Stimulated activated CD4-positive, alpha-beta T cell treated with anti-CD3 and anti-CD28 coated beads, Interleukin-1b, Interleukin-23, amount 100 ng/mL, for 4 hours (primary cell): ENCODE results near the gene APELA.
"Not testable (repeated sequence)": the region's sequence is repeated elsewhere in the genome, so short reads cannot be mapped to it uniquely, and the experiment has no call there.

Source experiments
- DNase-seq, 2 donors: peaks; one replicate each; pipeline ENCODE4 v3.0.0-alpha.2; 2020; ENCODE audit warnings: low read depth in 2 of 2

Gene APELA

DNA sequence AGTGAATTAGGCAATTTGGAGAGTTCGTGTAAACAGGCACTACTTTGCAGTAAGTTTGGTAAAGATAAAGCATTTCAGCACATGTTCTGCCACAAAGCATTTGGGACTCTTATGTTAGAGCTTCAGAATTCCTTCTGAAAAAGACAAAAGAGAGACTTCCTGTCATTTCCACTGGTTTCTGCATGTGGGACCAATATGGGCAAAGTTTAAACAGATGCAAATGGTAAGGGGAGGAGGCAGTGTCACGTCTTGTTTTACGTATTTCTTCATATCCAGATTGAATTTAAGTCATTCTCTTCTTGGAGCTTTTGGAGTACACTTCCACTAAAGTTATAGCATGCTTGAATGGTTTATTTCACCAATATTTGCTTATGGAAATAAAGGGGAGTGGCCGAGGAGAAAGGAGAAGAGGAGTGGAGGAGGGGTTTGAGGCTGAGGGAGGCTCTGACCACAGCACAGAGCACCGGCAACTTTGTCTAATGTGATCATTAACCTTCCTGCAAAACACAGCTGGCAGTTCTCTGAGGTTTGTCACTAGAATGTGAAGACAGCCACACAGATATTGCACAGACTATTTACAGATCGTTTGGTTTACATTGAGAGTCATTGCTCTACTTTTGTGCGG is at the start of gene APELA:
TSS of gene APELA (plus strand) at position 479 of the 625 bp plus-strand sequence. CDS start 154 bp downstream, outside the sequence.
- DNase-seq = no peak

- DNase-seq = no peak
Measured at GRCh38 chr4:164828955-164829354, 48.0 kb upstream of the APELA start.

DNA sequence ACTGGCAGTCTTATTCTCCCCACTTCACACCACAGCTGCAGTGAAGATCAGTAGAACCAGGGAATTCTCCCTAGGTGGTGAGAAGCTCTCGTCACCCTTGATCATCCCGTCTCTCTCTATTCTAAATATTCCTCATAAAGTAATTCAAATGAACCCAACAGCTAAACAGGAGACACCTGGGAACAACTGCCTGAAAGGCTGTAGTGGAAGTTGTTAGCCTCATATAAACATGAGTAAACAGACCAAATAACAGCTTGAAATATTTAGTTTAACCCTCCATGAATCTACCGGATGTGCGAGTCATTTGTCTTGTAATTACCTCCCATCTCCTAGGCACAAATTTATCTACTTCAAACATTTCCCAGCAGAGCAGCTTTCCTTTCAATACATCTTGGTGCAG is 30.4 kb upstream of the APELA start:
- no peak for DNase-seq

- DNase-seq = no peak
Measured at GRCh38 chr4:164847016-164847415, 30.0 kb upstream of the APELA start.

DNA sequence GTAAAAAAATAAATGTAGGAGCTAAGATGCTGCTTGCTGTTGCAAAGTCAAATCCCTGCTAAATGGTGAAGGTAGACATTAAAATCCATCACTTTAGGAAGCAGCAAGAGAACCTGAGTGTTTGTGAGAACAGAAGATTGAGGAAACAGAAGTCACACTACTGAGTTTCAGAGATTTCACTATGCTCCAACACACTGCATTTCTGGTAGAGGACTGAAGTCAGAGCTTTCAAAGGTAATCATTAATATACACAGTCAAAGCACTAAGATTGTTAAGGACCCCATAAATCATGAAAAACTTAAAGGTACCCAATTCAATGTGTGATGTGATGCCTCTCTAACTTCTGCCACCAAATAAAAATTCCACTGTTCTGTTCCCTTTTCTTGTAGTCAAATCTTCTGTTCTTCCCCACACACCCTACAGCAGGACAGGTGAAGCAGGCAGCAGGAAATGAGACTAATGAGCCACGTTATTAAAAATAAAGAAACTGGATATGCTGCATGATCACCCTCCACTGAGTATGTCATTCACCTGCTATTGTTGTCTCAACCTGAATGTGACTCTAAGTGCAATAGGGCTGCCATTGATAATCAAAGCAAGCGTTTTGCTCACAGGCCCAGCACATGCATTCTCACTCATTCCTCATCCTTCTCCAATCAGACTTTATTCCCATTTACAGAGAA is 28.9 kb upstream of the APELA start:
- no peak for DNase-seq

- DNase-seq = no peak
Measured at GRCh38 chr4:164856396-164856795, 20.6 kb upstream of the APELA start.

DNA sequence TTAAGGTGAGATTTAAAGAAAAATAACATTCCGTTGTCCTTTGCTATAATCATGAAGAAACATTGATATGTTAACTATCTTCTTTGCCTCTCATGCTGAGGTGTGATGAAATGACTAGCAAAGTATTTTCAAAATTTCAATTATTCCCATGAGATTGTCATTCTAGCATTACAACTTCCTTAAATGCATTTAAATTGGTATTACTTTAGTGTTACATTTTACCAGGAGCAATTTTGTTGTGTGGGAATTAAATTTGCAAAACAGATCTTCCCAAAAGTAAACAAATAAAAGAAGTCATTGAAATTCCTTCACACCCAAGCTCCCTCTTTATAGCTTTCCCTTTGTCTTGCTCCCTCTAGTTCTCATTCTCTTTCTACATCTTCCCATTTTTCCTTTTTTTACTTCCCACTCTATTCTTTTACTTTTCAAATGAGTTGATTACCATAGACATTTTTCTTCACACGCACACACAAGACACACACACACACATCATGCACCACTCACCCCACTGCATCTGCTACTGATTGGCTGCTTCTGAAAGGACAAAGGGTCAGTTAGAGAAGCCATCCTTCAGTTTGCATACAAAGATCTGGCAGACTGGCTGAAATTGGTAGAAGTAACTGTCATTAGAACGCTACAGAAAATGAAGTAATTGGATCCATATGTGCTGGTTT is 10.0 kb upstream of the APELA start:
- DNase-seq = no peak

- DNase-seq = no peak
Measured at GRCh38 chr4:164871673-164872072, 5.3 kb upstream of the APELA start.

GRCh38 chr4:164872481-164872880 is 4.5 kb upstream of the APELA start:
- DNase-seq = no peak

DNA sequence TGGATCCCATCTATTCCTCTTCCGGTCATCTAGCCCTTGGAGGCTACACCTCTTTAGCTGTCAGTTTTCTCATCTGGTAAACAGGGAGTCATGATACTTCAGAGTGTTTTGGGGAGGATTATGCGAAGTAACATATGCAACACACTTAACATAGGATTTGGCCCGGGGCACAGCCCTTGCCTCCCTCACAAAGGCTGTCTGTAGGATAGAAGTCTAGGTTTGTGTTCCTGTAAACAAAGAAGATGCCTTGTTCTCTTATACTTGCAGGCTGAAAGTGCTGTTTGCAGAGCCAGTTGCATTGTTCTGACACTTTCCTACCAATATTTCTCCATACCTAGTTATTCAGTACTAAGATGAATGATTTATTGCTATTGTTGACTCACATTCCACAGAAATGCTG is 2.2 kb upstream of the APELA start:
- no peak for DNase-seq

GRCh38 chr4:164880489-164881262 is 3.7 kb downstream of the APELA start:
- DNase-seq = no peak

- DNase-seq = no peak
Measured at GRCh38 chr4:164888096-164888715, 11.2 kb downstream of the APELA start.

- no peak for DNase-seq
Measured at GRCh38 chr4:164890691-164891090, 13.7 kb downstream of the APELA start.

- no peak for DNase-seq
Measured at GRCh38 chr4:164892018-164892417, 15.0 kb downstream of the APELA start.

- no peak for DNase-seq
Measured at GRCh38 chr4:164894702-164895101, 17.7 kb downstream of the APELA start.

- DNase-seq = no peak
Measured at GRCh38 chr4:164902608-164903007, 25.6 kb downstream of the APELA start.

GRCh38 chr4:164904336-164904735 is 27.4 kb downstream of the APELA start:
- no peak for DNase-seq

GRCh38 chr4:164904941-164905340 is 28.0 kb downstream of the APELA start:
- no peak for DNase-seq

GRCh38 chr4:164906368-164906767 is 29.4 kb downstream of the APELA start:
- DNase-seq = no peak

DNA sequence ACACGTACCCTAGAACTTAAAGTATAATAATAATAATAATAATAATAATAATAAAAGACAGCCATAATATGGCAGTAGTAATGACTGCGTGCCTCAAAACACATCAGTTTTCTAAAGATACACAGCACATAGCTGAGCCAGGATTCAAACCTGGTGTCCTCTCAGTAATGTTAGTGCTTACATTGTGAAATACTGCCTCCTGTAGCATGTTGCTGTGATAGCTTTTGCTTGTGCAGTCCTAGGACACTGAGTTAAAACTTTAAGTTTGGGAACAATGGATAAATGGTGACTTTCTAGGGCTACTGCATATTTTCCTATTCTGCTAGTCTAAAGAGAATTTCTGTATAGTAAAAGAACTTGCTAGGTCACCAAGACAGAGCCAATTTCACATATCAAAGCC is 36.5 kb downstream of the APELA start:
- not testable (repeated sequence) for DNase-seq

DNA sequence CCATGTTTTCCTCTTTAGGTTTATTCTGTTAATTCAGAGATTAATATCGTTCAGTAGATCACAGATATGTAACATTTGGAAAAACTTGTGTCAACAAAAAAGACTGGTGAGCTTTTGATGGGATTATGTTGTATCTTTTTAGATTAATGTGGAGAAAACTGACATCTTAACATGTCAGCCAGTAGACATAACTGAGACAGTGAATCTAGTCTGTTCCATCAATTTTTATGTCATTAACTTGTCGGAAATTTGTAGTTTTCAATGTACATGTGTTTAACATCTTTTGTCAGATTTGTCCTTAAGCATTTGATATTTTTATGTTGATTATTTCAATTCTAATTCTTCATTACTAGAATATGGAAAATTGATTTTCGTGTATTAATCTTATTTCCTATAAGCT is 42.0 kb downstream of the APELA start:
- DNase-seq = no peak
